SU-DHL-6 (cell line): ENCODE results near the gene ZNF423.

Experiments used
- CTCF ChIP-seq: fragments of 200-600 bp; sonication (generic); IDR thresholded peaks from one replicate; pipeline ENCODE4 v1.5.1; 2017; ENCODE audit warnings: antibody characterized with exemption, mild to moderate bottlenecking, low read length, moderate library complexity; ENCODE audit not compliant: insufficient read depth, poor library complexity, severe bottlenecking
- EZH2phosphoT487 ChIP-seq: fragments of 200-600 bp; sonication (generic), shearing (Covaris generic); conservative IDR thresholded peaks from 2 replicates; pipeline ENCODE4 v1.6.1; 2018; ENCODE audit warnings: mild to moderate bottlenecking, antibody characterized with exemption, low read length, moderate library complexity, mixed read lengths

GRCh38 chr16:49473131-49473530, 382.8 kb downstream of the ZNF423 start:
- TF ChIP-seq CTCF (no peak), EZH2phosphoT487 (no peak)
